HG03378 (cell line): ENCODE data around the gene PIGBOS1.
"Not testable (repeated sequence)": the region's sequence is repeated elsewhere in the genome, so short reads cannot be mapped to it uniquely, and the experiment has no call there.

Source experiments
- ATAC-seq: cut with Tn5 transposase; IDR thresholded peaks from one replicate; pipeline ENCODE4 v1.9.1; 2021; ENCODE audit warnings: mild to moderate bottlenecking, moderate library complexity; ENCODE audit not compliant: unreplicated experiment

The PIGBOS1 gene

DNA sequence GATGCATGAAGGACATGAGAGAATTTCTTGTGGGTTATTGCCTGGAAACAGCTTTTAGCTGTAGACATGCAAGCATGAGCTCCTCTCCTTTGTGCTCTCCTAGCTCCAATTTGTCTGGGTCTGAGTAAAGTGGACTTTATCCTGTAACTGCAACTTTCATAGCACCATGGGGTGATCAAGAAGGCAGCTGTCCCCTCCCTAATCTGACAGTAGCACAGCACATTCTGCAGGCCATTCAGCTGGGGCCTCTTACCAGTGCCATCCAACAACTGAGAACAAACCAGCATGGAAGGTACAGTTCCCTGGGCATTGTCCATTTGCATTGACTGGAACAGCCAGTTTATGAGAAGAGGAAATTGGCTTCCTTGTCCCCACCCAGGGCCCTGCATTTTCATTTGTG lies 21.6 kb downstream of the PIGBOS1 start:
- ATAC-seq = no peak

DNA sequence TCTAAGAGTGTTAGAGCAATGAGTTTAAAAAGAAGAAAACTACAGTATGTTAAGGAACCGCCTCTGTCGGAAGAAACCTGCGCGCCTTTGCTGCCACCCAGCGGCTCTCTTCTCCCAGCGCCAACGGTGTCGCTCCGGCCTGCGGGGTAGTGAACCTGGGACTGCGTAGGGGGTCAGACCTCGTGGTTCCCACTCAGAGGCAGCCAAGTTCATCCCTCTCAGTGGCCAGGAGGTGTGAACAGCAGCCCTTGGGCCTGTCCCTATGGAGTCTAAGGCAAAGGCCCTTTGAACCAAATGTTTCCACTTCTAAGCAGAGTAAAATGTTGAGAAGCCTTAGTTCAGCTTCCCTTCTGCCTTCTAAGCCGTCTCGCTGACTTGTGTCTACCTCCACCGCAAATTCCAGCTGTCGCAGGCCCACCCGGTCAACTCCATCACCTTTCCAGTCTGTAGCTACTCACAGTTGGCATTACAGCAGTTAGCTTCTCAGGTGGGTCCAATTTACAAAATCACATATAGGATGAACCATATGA lies 28.3 kb downstream of the PIGBOS1 start:
- ATAC-seq = peak; percentile 75

DNA sequence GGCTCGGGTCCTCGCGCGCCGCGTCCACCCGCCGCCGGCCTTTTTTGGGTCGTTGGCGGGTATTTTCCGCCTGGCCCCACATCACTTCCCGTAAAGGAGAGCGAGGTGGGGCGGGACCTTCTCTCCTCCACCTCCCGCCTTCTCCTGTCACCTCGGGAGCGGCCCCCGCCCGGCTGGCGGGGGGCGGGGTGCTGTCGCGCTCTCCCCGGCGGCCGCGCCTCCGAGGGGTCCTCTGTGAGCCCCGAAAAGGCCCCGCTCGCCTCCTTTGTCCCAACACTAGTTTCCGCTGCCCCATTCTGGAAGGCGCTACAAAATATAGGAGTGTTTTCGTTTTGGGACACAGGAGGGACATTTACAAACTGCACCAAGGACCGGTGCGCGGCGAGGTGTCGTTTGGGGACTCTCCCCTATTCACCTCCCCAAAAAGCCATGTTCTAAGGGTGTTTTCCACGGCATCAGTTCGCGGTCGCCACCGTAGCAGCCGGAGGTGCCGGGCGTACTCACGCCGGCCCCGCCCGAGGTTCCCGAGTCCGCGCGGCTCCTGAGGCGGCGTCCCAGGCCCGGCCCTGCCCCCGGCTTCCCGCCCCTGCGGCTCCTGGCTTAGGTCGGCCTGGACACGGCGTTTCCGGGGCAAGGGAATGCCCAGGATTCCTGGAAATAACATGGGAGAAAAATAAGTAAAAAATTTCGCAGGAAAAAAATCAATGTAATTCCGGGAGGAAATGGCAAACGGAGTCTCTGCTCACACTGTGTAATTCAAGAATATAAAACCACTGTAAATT lies 29.0 kb downstream of the PIGBOS1 start, which contains the start of gene RAB27A:
Gene RAB27A (minus strand): TSS at position 68 of the 782 bp plus-strand sequence. CDS start 54,879 bp downstream, outside the sequence.
- peak; percentile 50 for ATAC-seq

- ATAC-seq = peak; percentile 25
Measured at GRCh38 chr15:55289011-55289745, 29.7 kb downstream of the PIGBOS1 start.

DNA sequence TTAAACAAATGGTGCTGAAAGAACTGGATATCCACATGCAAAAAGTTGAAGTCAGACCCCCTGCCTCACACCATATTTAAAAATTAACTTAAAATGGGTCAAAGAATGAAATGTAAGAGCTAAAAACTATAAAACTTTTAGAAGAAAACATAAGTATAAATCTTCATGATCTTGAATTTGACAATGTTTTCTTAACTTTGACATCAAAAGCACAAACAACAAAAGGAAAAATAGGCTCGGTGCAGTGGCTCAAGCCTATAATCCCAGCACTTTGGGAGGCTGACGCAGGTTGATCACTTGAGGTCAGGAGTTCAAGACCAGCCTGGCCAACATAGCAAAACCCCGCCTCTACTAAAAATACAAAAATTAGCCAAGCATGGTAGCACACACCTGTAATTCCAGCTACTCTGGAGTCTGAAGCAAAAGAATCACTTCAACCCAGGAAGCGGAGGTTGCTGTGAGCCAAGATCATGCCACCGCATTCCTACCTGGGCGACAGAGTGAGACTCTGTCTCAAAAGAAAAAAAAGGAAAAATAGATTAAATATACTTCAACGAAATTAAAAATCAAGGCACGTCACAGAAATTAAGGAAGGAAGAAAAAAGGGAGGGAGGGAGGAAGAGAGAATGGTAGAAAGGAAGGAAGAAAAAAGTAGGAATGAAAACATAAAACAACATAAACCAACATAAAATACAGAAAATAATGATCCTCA lies 30.8 kb downstream of the PIGBOS1 start:
- ATAC-seq = no peak

DNA sequence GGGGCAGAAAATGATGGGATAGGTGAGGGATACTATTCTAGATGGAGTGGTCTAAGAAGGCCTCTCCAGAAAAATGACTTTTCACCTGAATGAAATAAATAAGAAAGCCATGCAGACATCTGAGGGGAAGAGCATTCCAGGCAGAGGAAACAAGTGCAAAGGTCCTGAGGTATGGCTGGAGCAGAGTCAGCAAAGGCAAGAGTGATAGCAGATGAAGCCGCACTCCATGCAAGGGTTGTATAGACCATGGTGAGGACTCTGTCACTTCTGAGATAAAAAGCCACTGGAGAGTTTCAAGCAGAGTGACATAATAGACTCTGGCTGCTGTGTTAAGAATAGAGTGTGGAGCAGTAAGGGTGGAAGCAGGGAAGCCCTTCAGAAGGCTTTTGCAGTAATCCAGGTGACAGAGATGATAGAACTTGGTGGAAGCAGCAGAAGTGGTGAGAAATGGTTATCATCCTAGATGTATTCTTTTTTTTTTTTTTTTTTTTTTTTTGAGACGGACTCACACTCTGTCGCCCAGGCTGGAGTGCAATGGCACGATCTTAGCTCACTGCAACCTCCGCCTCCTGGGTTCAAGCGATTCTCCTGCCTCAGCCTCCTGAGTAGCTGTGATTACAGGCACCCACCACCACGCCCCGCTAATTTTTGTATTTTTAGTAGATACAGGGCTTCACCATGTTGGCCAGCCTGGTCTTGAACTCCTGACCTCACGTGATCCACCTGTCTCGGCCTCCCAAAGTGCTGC lies 32.3 kb downstream of the PIGBOS1 start:
- ATAC-seq = not testable (repeated sequence)

DNA sequence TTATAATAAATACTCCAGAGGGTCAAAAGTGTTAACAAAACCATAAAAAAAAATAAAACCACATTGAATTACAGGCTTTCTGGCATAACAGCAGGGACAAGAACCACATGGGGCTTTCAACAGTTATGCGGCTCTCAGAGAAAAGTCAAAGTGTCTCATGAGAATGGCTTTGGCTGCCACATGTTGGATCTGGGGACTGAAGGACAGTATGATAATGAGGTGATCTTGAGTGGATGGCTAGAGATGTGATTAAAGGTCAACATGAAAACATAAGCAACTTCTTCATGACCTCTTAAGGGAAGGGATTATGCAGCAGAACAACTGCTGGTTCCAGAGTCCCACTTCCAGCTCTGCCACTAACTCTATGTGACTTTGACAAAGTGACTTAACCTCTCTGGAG lies 34.5 kb downstream of the PIGBOS1 start:
- no peak for ATAC-seq

GRCh38 chr15:55283379-55284147 lies 35.4 kb downstream of the PIGBOS1 start:
- ATAC-seq = no peak

GRCh38 chr15:55282284-55282833 lies 36.6 kb downstream of the PIGBOS1 start:
- ATAC-seq = no peak

- ATAC-seq = no peak
Measured at GRCh38 chr15:55281517-55282228, 37.2 kb downstream of the PIGBOS1 start.

DNA sequence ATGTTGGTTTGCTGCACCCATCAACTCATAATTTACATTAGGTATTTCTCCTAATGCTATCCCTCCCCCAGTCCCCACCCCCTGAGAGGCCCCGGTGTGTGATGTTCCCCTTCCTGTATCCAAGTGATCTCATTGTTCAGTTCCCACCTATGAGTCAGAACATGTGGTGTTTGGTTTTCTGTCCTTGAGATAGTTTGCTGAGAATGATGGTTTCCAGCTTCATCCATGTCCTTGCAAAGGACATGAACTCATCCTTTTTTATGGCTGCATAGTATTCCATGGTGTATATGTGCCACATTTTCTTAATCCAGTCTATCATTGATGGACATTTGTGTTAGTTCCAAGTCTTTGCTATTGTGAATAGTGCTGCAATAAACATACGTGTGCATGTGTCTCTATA lies 38.3 kb downstream of the PIGBOS1 start:
- ATAC-seq = not testable (repeated sequence)

GRCh38 chr15:55279746-55280351 lies 39.1 kb downstream of the PIGBOS1 start:
- peak; percentile 77 for ATAC-seq

- ATAC-seq = no peak
Measured at GRCh38 chr15:55279100-55279745, 39.7 kb downstream of the PIGBOS1 start.

DNA sequence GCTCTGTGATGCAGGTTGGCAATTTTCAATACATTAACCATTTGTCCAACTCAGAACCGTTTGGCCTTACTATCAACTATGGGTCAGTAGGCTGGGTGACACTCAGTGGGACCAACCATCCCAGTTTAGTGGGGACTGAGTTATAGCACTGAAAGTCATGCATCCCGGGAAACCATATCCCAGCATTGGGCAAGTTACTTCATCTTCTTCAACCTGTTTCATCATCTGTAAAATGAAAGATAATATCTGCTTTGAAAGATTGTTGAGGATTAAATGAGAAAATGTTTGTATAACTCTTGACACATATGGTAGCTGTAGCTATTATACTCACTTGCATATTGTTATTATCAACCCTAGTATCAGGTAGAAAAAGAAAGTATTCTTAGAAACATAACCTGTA lies 41.2 kb downstream of the PIGBOS1 start:
- ATAC-seq = no peak

DNA sequence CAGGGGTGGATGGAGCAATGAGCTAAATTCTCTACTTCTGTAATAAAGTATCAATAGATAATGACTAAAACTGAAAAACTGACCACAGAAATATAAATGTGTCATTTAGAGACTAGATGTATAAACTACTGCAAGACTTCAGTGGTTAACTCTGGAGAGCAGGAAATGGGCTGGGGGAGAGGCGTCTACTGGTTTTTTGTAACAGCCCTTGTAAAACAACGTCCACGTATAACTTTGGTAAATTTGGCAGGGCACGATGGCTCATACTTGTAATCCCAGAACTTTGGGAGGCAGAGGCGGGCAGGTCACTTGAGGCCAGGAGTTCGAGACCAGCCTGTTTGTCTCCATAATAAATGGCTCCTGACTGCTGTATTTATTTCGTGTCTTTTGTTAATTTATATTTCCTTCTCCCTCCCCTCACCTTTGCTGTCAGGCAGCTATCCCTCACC lies 41.8 kb downstream of the PIGBOS1 start:
- peak; percentile 69 for ATAC-seq

- no peak for ATAC-seq
Measured at GRCh38 chr15:55276324-55276723, 42.6 kb downstream of the PIGBOS1 start.

- no peak for ATAC-seq
Measured at GRCh38 chr15:55270291-55270690, 48.6 kb downstream of the PIGBOS1 start.

GRCh38 chr15:55268176-55268695 lies 50.7 kb downstream of the PIGBOS1 start:
- ATAC-seq = no peak
